ENCODE results near the gene TMEM14B. TPM values are rescaled to one million over a fixed set of nuclear protein-coding genes. Genes with fewer than 3 reads are reported as not detected.

Gene TMEM14B
- total RNA-seq, 1 donor from 2014 or later, result 59.0 TPM

- Mint-ChIP-seq H3K27ac (ENCODE audit: unreplicated experiment) (no peak overlapping the region), H3K4me3 (ENCODE audit: unreplicated experiment) (no peak overlapping the region), H3K27me3 (ENCODE audit: unreplicated experiment) (no peaks in the 10 kb centered on the region), H3K4me1 (ENCODE audit: unreplicated experiment) (no peaks in the 10 kb centered on the region), H3K9me3 (ENCODE audit: unreplicated experiment) (no peaks in the 10 kb centered on the region), H3K36me3 (ENCODE audit: unreplicated experiment) (peaks cover 13% of the 10 kb centered on the region)
- DNase-seq (ENCODE audit: extremely low spot score, unreplicated experiment), result no peak
- TF ChIP-seq CTCF (IDR thresholded peaks at IDR 0.05), result no peak
Observed at GRCh38 chr6:10794239-10794638, 46.6 kb downstream of the TMEM14B start.

GRCh38 chr6:10800810-10801209, 53.2 kb downstream of the TMEM14B start:
- no peak overlapping the region for H3K4me3 Mint-ChIP-seq (ENCODE audit: unreplicated experiment)
- H3K27ac Mint-ChIP-seq (ENCODE audit: unreplicated experiment), result peak overlapping the region; percentile 38
- H3K9me3 Mint-ChIP-seq (ENCODE audit: unreplicated experiment), result no peaks in the 10 kb centered on the region
- peaks cover 5% of the 10 kb centered on the region for H3K4me1 Mint-ChIP-seq (ENCODE audit: unreplicated experiment)
- no peaks in the 10 kb centered on the region for H3K36me3 Mint-ChIP-seq (ENCODE audit: unreplicated experiment)
- DNase-seq (ENCODE audit: extremely low spot score, unreplicated experiment), result no peak
- TF ChIP-seq CTCF (IDR thresholded peaks at IDR 0.05), result no peak
- H3K27me3 Mint-ChIP-seq (ENCODE audit: unreplicated experiment), result no peaks in the 10 kb centered on the region

GRCh38 chr6:10801224-10801848, 53.7 kb downstream of the TMEM14B start:
- H3K36me3 Mint-ChIP-seq (ENCODE audit: unreplicated experiment), result no peaks in the 10 kb centered on the region
- peak; percentile 99 for TF ChIP-seq CTCF (IDR thresholded peaks at IDR 0.05)

More at GRCh38 chr6:10801224-10801848, 53.7 kb downstream of the TMEM14B start:
- peak; percentile 85 for DNase-seq (ENCODE audit: extremely low spot score, unreplicated experiment)
- H3K27ac Mint-ChIP-seq (ENCODE audit: unreplicated experiment), result peak overlapping the region; percentile 38
- no peak overlapping the region for H3K4me3 Mint-ChIP-seq (ENCODE audit: unreplicated experiment)
- peaks cover 5% of the 10 kb centered on the region for H3K4me1 Mint-ChIP-seq (ENCODE audit: unreplicated experiment)
- H3K27me3 Mint-ChIP-seq (ENCODE audit: unreplicated experiment), result no peaks in the 10 kb centered on the region
- H3K9me3 Mint-ChIP-seq (ENCODE audit: unreplicated experiment), result no peaks in the 10 kb centered on the region

Other genes starting within 250 kb of the TMEM14B start
- 0.19 and 0.21 TPM in 2 replicates for gene GCNT2, start 226.5 kb upstream of the TMEM14B start, total RNA-seq
- gene C6orf52, start 53.2 kb upstream of the TMEM14B start, total RNA-seq, result 0.73 and 0.84 TPM in 2 replicates
- gene PAK1IP1, start 52.8 kb upstream of the TMEM14B start, total RNA-seq, result 12.2 and 13.8 TPM in 2 replicates
- gene TMEM14C, start 24.7 kb upstream of the TMEM14B start, total RNA-seq, result 121 and 122 TPM in 2 replicates
- not detected in 2 replicates for gene MAK, start 90.7 kb downstream of the TMEM14B start, total RNA-seq
- not detected in 2 replicates for gene GCM2, start 134.2 kb downstream of the TMEM14B start, total RNA-seq
- 4.3 and 7.1 TPM in 2 replicates for gene SYCP2L, start 139.2 kb downstream of the TMEM14B start, total RNA-seq

Data from osteocyte (in vitro differentiated cells).